ENCODE measurements around the gene NUCKS1.

NUCKS1 gene

DNA sequence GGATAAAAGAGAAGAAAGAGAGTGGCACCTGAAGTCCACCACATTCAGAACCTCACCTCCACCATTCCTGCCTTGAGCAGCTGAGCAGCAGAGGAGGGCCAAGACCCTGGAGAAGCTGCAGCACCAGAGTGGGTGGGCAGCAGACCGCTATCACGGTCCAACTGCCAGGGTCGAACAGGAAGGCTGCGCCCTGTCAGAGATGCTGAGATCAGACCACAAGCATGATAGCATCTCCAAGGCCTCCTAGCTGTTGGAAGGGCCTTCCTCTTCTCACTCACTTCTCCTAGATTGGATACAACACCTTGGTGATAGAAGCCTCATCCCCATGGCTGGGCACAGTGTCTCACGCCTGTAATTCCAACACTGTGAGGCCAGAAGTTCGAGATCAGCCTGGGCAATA lies 57.6 kb downstream of the NUCKS1 start:
- no peak for DNase-seq (ENCODE audit: low spot score in 2 of 2)
- Histone ChIP-seq H3K9me3 (no peaks in the 10 kb centered on the region), H3K36me3 (replicated peaks) (no peaks in the 10 kb centered on the region), H3K4me3 (no peak overlapping the region), H3K4me1 (peaks cover 8% of the 10 kb centered on the region), H3K27me3 (ENCODE audit: low read depth) (no peaks in the 10 kb centered on the region)
- in situ Hi-C loops (cut with MboI; ENCODE audit: low sequenced_read_pairs), result no loop called here

DNA sequence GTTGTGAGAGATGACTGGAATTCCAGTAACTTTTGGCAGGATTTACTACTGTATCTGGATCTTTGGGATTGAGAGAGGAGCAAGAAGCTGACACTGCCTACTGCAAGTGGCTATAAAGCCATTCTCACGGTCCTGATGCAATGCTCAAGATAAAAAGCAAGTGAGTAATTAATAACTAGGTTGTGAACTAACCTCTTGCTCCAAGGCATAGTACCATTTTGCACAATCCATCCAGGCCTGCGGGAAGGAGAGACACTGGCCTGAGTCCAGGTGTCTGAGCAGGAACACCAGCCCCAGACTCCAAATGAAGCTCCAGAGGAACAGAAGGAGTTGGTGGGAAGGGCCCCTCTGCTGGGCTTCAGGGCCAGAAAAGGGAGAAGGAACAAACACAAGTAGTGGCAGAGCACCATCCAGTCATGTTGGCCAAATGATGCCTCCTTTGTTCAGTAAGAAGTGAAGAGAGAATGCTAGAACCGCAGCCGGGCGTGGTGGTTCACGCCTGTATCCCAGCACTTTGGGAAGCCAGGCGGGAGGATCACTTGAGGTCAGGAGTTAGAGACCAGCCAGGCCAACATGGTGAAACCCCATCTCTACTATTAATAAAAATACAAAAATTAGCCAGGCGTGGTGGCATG lies 59.7 kb downstream of the NUCKS1 start:
- Histone ChIP-seq H3K4me1 (peaks cover 8% of the 10 kb centered on the region), H3K4me3 (no peak overlapping the region), H3K36me3 (replicated peaks) (no peaks in the 10 kb centered on the region), H3K27me3 (ENCODE audit: low read depth) (no peaks in the 10 kb centered on the region), H3K9me3 (no peaks in the 10 kb centered on the region)
- no peak for DNase-seq (ENCODE audit: low spot score in 2 of 2)
- in situ Hi-C loops (cut with MboI; ENCODE audit: low sequenced_read_pairs), result no loop called here

DNA sequence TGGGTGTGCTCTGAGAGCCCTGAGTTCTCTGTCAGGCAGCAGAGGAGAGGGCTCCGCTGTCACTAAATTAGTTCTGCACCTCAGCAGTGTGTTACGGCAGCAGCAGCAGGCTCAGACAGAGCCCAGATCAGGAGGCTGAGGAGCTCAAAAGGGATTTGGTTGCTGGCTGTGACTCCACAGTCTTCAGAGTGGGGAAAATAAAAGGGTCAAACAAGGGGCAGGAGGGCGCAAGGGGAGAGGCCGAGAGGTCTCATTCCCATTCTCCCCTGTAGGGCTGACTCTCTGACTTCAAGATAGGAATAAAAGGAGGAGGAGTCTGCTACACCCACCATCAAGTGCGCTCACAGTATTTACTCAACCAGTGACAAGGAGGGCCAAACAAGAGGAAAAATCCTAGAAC lies 60.5 kb downstream of the NUCKS1 start:
- no peaks in the 10 kb centered on the region for H3K27me3 ChIP-seq (ENCODE audit: low read depth)
- no peak for DNase-seq (ENCODE audit: low spot score in 2 of 2)
- H3K9me3 ChIP-seq, result no peaks in the 10 kb centered on the region
- no peaks in the 10 kb centered on the region for H3K36me3 ChIP-seq (replicated peaks)
- H3K4me3 ChIP-seq, result no peak overlapping the region
- in situ Hi-C loops (cut with MboI; ENCODE audit: low sequenced_read_pairs), result no loop called here
- H3K4me1 ChIP-seq, result peaks cover 8% of the 10 kb centered on the region

DNA sequence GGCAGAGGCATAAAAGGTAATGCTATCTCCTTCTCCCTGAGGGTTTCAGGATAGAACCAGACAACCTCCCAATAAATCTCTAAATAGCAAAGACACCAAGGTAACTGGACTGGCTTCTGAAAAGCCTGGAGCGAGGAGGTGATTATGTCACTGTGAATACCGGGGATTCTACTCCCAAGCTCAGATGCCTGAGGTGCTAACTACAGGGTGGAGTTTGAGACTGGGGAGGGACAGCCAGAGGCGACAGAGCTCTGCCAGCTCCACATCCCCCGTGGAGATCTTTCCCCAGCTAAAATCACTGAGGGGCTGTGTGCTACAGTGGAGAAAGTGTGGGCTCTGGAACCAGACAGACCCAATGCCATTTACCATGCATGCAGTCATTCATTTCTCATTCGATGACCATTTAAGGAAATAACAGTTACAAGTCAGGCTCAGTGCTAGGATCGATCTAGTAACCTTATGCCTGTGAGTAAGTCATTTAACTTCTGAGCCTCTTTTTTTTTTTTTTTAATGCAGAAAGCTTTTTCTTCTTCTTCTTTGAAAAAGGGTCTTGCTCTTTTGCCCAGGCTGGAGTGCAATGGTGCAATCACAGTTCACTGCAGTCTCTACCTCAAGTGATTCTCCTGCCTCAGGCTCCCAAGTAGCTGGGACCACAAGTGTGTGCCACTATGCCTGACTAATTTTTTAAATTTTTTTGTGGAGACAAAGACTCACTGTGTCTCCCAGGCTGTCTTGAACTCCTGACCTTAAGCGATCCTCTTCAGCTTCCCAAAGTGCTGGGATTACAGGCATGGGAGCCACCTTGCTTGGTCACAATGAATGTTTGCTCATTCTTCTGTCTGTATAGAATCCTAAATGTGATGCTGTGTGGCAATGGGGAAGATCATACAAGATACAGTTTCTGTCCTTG lies 61.6 kb downstream of the NUCKS1 start:
- Histone ChIP-seq H3K9me3 (no peaks in the 10 kb centered on the region), H3K4me1 (peaks cover 3% of the 10 kb centered on the region), H3K27me3 (ENCODE audit: low read depth) (no peaks in the 10 kb centered on the region), H3K4me3 (no peak overlapping the region), H3K36me3 (replicated peaks) (no peaks in the 10 kb centered on the region)
- DNase-seq (ENCODE audit: low spot score in 2 of 2), result no peak
- in situ Hi-C loops (cut with MboI; ENCODE audit: low sequenced_read_pairs), result no loop called here

DNA sequence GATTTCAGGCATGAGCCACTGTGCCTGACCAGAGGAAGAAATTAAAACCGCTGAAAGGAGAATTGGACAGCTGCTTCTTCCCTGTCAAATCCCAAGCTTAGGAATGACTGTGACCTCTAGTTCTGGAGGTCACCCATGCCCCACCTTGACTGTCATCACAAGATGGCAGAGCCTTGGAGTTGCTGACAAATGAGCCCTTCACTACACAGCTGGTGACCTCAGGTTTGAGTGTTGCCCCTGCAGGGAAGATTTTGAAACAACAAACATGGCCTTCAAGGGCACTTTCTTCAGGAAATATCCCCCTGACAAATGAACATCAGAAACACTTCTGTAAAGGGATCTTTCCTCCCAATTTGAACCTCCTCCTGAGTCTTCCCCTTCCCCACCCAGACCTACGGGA lies 62.7 kb downstream of the NUCKS1 start:
- Histone ChIP-seq H3K36me3 (replicated peaks) (no peaks in the 10 kb centered on the region), H3K4me3 (no peak overlapping the region), H3K9me3 (no peaks in the 10 kb centered on the region), H3K27me3 (ENCODE audit: low read depth) (no peaks in the 10 kb centered on the region), H3K4me1 (no peaks in the 10 kb centered on the region)
- DNase-seq (ENCODE audit: low spot score in 2 of 2), result no peak
- in situ Hi-C loops (cut with MboI; ENCODE audit: low sequenced_read_pairs), result no loop called here

DNA sequence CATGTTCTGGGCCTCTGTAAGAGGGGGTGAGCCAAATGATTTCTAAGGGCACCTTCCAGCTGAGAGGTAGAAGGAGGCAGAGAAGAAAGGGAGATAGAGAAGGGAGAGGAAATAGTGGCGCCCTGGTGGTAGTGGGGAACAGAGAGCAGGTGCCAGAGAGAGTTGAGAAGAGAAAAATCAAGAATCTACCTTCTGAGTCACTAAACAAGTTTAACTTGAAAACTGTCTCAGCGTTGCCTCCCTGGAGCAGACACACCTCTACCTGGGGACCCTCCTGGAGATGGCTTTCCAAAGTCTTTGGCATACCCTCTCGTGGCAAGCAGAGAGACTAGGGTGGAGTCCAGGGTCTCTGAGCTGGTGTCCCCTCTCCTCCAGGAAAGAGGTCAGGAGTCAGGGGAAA lies 68.6 kb downstream of the NUCKS1 start:
- Histone ChIP-seq H3K9me3 (no peaks in the 10 kb centered on the region), H3K27me3 (ENCODE audit: low read depth) (no peaks in the 10 kb centered on the region), H3K36me3 (replicated peaks) (no peaks in the 10 kb centered on the region), H3K4me3 (no peak overlapping the region), H3K4me1 (peaks cover 4% of the 10 kb centered on the region; the same call in 1 of the 2 replicates)
- in situ Hi-C loops (cut with MboI; ENCODE audit: low sequenced_read_pairs), result no loop called here
- DNase-seq (ENCODE audit: low spot score in 2 of 2), result no peak

DNA sequence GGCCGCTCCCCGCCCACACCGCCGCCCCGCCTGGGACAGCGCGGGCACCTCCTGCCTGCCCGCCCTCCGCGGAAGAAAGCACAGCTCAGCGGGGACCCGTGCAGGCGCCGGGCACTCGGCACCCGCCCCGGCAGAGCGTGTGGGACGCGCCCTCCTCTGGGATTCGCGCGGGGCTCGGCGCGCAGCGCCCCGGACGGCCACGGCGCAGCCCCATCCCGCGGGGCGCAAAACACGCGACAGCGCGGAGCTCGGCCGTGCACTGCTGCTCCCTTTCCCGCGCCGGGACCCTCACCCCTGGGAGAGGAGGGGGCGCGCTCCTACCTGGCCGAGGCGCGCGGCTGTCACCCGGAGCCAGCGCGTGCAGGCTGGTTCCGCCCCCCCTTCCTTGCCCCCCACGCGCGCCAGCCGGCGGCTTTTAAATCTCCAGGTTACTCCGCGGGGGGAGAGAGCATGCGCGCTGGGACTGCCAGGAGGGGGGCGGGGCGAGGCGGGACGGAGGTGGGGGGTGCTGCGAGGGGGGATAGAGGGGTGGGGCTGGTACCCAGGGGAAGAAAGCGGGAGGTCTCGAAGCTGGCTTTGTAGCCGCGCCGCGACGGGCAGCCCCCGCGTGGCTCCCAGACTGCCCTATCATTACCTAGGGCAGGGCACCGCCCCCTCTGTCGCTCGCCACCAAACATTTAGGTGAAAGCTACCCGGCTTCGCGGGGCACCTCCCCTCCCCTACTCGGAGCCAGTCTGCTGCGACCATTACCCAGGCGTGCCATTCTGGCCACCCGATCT lies 69.7 kb downstream of the NUCKS1 start, which contains the start of gene SLC45A3:
Gene SLC45A3, minus strand, starts transcription at position 437 of the 779 bp plus-strand sequence. CDS start 15,853 bp downstream, outside the sequence.
- H3K27me3 ChIP-seq (ENCODE audit: low read depth), result no peaks in the 10 kb centered on the region
- no peaks in the 10 kb centered on the region for H3K36me3 ChIP-seq (replicated peaks)
- H3K4me1 ChIP-seq, result peaks cover 4% of the 10 kb centered on the region; the same call in 1 of the 2 replicates
- H3K4me3 ChIP-seq, result peak within 1 kb of the TSS; percentile 52
- DNase-seq (ENCODE audit: low spot score in 2 of 2), result peak; percentile 20 to 78
- in situ Hi-C loops (cut with MboI; ENCODE audit: low sequenced_read_pairs), result no loop called here
- no peaks in the 10 kb centered on the region for H3K9me3 ChIP-seq

DNA sequence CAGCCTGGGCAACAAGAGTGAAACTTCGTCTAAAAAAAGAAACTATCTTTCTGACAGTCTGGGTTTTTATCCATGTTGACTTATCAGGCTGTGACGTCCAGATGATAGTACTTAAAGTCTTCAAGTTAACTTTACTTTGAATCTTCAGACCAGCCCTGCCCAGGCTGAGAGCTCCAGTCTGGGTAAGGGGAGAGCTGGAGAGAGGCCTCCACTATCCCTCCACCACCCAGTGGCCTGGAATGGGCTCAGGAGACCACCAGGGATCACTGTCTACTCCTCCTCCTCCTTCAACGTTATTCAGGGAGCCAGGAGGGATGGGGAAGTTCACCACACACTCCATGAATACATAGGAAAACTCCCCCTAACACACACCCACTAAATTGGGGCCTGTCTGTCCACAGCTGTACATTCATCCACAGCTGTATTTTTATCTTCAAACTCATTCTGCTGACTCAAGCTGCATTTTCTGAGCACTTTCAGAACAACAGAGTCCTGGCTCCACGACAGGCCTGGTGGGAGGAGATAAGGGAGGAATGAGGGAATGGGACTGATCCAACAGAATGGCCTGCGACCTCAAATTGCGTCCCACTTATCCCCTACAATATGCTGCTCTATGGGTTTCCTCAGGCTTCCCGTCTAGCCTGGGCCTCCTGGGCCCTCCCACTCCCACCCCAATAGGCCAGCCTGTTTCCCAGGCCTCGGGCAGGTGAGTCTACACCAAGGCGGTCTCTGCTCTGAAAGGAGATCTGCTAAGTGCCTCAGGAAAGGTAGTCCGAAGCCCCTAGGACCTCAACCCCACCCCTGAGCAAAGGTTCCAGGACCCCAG lies 71.5 kb downstream of the NUCKS1 start:
- Histone ChIP-seq H3K36me3 (replicated peaks) (no peaks in the 10 kb centered on the region), H3K4me1 (peaks cover 4% of the 10 kb centered on the region; the same call in 1 of the 2 replicates), H3K27me3 (ENCODE audit: low read depth) (no peaks in the 10 kb centered on the region), H3K9me3 (no peaks in the 10 kb centered on the region), H3K4me3 (peak overlapping the region; percentile 52)
- in situ Hi-C loops (cut with MboI; ENCODE audit: low sequenced_read_pairs), result no loop called here
- no peak for DNase-seq (ENCODE audit: low spot score in 2 of 2)

DNA sequence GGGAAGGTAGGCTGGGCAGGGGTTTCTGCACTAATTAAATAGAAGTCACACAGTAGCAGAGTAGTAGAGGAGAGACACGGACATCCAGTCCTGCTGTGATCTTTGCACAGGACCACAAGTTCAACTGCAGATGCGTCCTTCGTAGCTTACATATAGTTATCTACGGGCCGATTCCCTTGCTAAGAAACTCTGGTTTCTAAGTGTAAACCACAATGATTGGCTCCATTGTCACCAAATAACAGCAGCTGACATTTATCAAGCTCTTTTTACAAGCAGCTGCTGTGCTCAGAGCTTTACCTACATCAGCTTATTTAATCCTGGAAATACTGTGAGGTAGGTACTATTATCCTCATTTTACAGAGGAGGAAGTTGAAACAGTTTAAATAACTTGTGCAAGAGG lies 72.8 kb downstream of the NUCKS1 start:
- no peaks in the 10 kb centered on the region for H3K9me3 ChIP-seq
- H3K36me3 ChIP-seq (replicated peaks), result no peaks in the 10 kb centered on the region
- H3K4me3 ChIP-seq, result no peak overlapping the region
- DNase-seq (ENCODE audit: low spot score in 2 of 2), result no peak
- H3K27me3 ChIP-seq (ENCODE audit: low read depth), result no peaks in the 10 kb centered on the region
- H3K4me1 ChIP-seq, result peaks cover 5% of the 10 kb centered on the region
- in situ Hi-C loops (cut with MboI; ENCODE audit: low sequenced_read_pairs), result no loop called here

DNA sequence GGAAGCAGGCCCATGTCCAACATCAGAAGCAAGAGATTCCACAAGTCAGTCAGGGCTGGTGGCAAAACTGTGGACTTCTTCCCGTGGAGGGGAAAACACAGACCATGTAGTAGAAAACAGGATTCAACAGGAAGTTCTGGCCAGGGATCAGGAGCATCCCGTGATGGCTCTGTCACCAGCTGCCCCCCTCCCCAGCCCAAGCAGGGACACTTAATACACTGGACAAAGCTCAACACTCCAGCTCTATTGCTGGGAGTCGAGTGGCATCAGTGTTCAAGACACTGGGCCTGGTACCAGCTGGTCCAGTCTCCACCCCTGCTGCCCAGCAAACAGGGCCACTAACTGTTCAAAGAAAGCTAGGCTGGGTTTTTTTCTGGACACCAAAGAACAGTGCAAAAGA lies 73.4 kb downstream of the NUCKS1 start:
- Histone ChIP-seq H3K36me3 (replicated peaks) (no peaks in the 10 kb centered on the region), H3K4me3 (no peak overlapping the region), H3K9me3 (no peaks in the 10 kb centered on the region), H3K4me1 (peaks cover 10% of the 10 kb centered on the region), H3K27me3 (ENCODE audit: low read depth) (no peaks in the 10 kb centered on the region)
- no peak for DNase-seq (ENCODE audit: low spot score in 2 of 2)
- in situ Hi-C loops (cut with MboI; ENCODE audit: low sequenced_read_pairs), result no loop called here

DNA sequence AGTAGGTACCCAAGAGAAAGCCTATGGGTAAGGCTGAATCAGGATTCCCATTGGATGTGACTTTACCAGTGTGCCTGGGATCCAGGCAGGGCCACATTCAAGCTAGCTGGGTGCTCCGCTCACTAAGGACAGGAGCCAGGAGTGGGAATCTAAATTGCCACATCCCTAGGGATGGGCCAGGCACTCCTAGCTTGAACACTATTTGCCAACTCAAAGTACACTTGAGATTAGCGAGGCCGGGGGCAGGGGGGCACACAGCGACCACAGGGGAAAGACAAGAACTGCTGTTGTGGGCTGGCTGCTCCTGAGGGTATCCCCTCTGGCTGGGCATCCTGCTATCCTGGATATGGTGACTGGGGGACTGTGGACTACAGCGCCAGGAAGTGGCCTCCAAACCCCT lies 74.0 kb downstream of the NUCKS1 start:
- no peaks in the 10 kb centered on the region for H3K9me3 ChIP-seq
- no peak for DNase-seq (ENCODE audit: low spot score in 2 of 2)
- peaks cover 10% of the 10 kb centered on the region for H3K4me1 ChIP-seq
- no peaks in the 10 kb centered on the region for H3K36me3 ChIP-seq (replicated peaks)
- no peak overlapping the region for H3K4me3 ChIP-seq
- no peaks in the 10 kb centered on the region for H3K27me3 ChIP-seq (ENCODE audit: low read depth)
- in situ Hi-C loops (cut with MboI; ENCODE audit: low sequenced_read_pairs), result no loop called here

DNA sequence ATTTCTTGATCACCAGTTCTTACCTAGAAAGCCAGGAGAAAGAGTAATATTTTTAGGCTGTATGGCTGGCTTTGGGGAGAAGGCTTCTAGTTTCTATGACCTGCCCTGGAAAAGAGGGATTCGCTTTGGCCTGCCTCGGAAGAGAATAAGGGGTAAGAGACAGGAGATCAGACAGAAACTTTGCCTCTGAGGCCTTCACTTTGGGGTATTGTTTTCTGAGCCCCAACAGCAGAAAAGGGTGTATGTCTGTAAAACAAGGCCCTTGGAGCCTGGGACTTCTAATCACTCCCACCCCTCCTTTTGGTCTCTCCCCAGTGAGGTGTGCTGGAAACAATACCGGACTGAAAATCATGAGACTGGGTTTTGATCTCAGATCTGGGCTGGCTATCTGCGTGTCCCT lies 74.7 kb downstream of the NUCKS1 start:
- Histone ChIP-seq H3K9me3 (no peaks in the 10 kb centered on the region), H3K4me3 (no peak overlapping the region), H3K27me3 (ENCODE audit: low read depth) (no peaks in the 10 kb centered on the region), H3K4me1 (peaks cover 10% of the 10 kb centered on the region), H3K36me3 (replicated peaks) (no peaks in the 10 kb centered on the region)
- no peak for DNase-seq (ENCODE audit: low spot score in 2 of 2)
- in situ Hi-C loops (cut with MboI; ENCODE audit: low sequenced_read_pairs), result no loop called here

DNA sequence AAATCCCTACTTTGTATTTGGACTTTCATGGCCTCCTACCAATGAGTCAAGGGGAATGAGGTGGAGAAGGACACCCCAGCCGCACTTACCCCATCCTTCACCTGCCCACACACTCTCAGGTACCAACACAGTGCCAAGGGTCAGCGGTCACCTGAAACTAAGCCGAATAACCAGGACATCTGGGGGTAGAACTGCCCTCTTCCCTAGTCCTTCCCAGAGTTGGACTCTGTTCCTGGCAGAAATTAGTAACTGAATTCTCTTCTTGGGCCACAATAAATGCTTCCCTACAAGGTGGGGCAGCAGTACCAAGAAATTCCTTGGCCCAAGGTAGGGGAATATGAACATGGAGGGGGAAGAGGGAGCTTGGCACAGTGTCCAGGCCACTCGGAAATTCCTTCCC lies 77.0 kb downstream of the NUCKS1 start:
- H3K4me1 ChIP-seq, result peaks cover 6% of the 10 kb centered on the region
- no peaks in the 10 kb centered on the region for H3K9me3 ChIP-seq
- no peak overlapping the region for H3K4me3 ChIP-seq
- no peaks in the 10 kb centered on the region for H3K27me3 ChIP-seq (ENCODE audit: low read depth)
- no peaks in the 10 kb centered on the region for H3K36me3 ChIP-seq (replicated peaks)
- DNase-seq (ENCODE audit: low spot score in 2 of 2), result no peak
- in situ Hi-C loops (cut with MboI; ENCODE audit: low sequenced_read_pairs), result no loop called here
